Right atrium auricular region (tissue), 2 donors: ENCODE data around the gene NPFFR1. TPM values are rescaled to one million over a fixed set of nuclear protein-coding genes. Genes with fewer than 3 reads are reported as not detected.

Experiments
- DNase-seq: peaks from one replicate; pipeline ENCODE4 v3.0.0-alpha.2; 2019; ENCODE audit warnings: low spot score
- H3K27ac ChIP-seq, 2 donors: fragments of 200-600 bp; sonication (generic); 1 replicate in 1 of 2; 2 replicates in 1 of 2; pipeline ENCODE4 v1.5.1; 2016 to 2019
- H3K27me3 ChIP-seq, 2 donors: fragments of 200-600 bp; sonication (generic); one replicate each; pipeline versions ENCODE4 v1.5.1 to v1.6.0; 2017 to 2019
- H3K36me3 ChIP-seq: fragments of 200-600 bp; sonication (generic); one replicate; pipeline ENCODE4 v1.5.1; 2016
- H3K4me1 ChIP-seq, 2 donors: fragments of 200-600 bp; sonication (generic); one replicate each; pipeline versions ENCODE4 v1.5.1 to v1.6.0; 2017 to 2019
- H3K4me3 ChIP-seq, 2 donors: fragments of 200-600 bp; sonication (generic); 1 replicate in 1 of 2; 2 replicates in 1 of 2; pipeline ENCODE4 v1.5.1; 2017 to 2019; ENCODE audit warnings: mild to moderate bottlenecking in 1 of 2, moderate library complexity in 1 of 2
- H3K9me3 ChIP-seq, 2 donors: fragments of 200-600 bp; sonication (generic); one replicate each; pipeline ENCODE4 v1.5.1; 2019
- total RNA-seq, 2 donors: library from RNA; depleted of rRNA; stranded (reverse); fragments of >200 nt; gene quantifications; one replicate each; pipeline ENCODE4 v1.1.0, GENCODE V29; 2016
- TF ChIP-seq, protein P1 (sequence below), 2 donors: fragments of 200-600 bp; sonication (generic); IDR thresholded peaks; one replicate each; pipeline ENCODE4 v1.5.1; 2019; ENCODE audit warnings: antibody characterized with exemption in 2 of 2

The NPFFR1 gene
- total RNA-seq, 2 donors from 2014 or later, result 0.47 TPM; not detected in 1

DNA sequence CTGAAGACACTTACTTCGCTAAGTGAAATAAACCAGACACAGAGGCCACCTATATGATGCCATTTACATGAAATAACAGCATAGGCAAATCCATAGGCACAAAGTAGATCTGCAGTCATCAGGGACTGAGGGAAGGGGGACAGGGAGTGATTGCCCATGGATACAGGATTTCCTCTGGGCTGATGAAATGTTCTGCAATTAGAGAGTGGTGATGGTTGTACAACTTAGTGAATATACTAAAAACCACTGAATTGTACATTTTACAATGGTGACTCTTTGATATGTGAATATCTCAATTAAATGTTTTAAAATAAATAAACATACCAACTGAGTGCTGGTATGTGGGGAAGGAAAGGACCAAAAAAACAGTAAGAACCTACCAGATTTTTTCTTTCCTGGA, 70.9 kb downstream of the NPFFR1 start:
- Histone ChIP-seq H3K27ac (no peak overlapping the region), H3K9me3 (no peaks in the 10 kb centered on the region), H3K27me3 (no peaks in the 10 kb centered on the region), H3K4me3 (no peak overlapping the region), H3K36me3 (peaks cover 71% of the 10 kb centered on the region), H3K4me1 (no peaks in the 10 kb centered on the region)
- no peak for DNase-seq
- TF ChIP-seq, protein P1, sequence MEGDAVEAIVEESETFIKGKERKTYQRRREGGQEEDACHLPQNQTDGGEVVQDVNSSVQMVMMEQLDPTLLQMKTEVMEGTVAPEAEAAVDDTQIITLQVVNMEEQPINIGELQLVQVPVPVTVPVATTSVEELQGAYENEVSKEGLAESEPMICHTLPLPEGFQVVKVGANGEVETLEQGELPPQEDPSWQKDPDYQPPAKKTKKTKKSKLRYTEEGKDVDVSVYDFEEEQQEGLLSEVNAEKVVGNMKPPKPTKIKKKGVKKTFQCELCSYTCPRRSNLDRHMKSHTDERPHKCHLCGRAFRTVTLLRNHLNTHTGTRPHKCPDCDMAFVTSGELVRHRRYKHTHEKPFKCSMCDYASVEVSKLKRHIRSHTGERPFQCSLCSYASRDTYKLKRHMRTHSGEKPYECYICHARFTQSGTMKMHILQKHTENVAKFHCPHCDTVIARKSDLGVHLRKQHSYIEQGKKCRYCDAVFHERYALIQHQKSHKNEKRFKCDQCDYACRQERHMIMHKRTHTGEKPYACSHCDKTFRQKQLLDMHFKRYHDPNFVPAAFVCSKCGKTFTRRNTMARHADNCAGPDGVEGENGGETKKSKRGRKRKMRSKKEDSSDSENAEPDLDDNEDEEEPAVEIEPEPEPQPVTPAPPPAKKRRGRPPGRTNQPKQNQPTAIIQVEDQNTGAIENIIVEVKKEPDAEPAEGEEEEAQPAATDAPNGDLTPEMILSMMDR (IDR thresholded peaks at IDR 0.05), result no peak

DNA sequence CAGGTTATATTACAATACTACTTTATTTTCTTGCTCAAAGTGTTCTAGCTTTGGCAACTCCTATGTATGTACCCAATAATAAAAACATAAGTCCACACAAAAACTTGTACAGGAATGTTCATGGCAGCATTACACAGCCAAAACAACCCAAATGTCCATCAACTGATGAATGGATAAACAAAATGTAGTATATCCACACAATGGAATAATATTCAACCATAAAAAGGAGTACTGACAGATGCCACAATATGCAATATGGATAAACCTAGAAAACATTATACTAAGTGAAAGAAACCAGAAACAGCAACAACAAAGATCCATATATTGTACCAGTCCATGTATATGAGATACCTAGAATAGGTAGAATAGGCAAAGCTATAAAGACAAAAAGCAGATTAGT, 71.5 kb downstream of the NPFFR1 start:
- no peak for DNase-seq
- H3K4me1 ChIP-seq, result no peaks in the 10 kb centered on the region
- TF ChIP-seq, protein P1 (IDR thresholded peaks at IDR 0.05), result no peak
- no peak overlapping the region for H3K27ac ChIP-seq
- no peaks in the 10 kb centered on the region for H3K9me3 ChIP-seq
- H3K4me3 ChIP-seq, result no peak overlapping the region
- no peaks in the 10 kb centered on the region for H3K27me3 ChIP-seq
- H3K36me3 ChIP-seq, result peaks cover 71% of the 10 kb centered on the region

DNA sequence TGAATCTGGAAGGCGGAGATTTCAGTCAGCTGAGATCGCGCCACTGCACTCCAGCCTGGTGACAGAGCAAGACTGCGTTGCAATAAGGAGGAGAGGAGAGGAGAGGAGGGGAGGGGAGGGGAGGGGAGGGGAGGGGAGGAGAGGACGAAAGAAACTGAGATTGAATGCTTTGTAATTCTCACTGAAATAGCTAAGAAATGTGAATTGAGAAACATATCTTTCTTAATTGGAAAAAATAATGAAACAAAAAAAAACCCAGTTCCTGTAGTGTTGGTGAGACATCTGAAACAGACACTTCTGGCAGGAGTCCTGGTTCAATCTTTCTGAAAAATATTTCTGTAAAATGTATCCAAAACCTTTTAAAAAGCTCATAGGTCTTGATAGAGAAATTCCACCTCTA, 77.0 kb downstream of the NPFFR1 start:
- DNase-seq, result no peak
- TF ChIP-seq, protein P1 (IDR thresholded peaks at IDR 0.05), result no peak
- H3K36me3 ChIP-seq, result peaks cover 63% of the 10 kb centered on the region

DNA sequence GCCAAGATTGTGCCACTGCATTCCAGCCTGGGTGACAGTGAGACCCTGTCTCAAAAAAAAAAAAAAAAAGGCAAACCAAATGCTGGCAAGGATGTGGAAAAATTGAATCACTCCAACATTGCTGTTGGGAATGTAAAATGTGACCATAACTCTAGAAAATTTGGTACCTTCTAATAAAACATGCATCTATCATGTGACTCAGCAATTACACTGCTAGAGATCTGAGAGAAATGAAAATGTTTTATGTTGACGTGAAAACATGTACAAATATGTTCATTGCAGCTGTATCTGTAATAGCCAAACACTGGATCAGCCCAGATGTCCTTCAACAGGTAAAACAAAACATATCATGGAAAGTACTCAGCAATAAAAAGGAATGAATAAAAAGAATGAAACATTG, 82.7 kb downstream of the NPFFR1 start:
- TF ChIP-seq, protein P1 (IDR thresholded peaks at IDR 0.05), result no peak
- H3K36me3 ChIP-seq, result peaks cover 49% of the 10 kb centered on the region

More for the DNA sequence above, 77.0 kb downstream of the NPFFR1 start:
- no peaks in the 10 kb centered on the region for H3K9me3 ChIP-seq
- no peak overlapping the region for H3K4me3 ChIP-seq
- no peaks in the 10 kb centered on the region for H3K4me1 ChIP-seq
- H3K27ac ChIP-seq, result no peak overlapping the region
- no peaks in the 10 kb centered on the region for H3K27me3 ChIP-seq

DNA sequence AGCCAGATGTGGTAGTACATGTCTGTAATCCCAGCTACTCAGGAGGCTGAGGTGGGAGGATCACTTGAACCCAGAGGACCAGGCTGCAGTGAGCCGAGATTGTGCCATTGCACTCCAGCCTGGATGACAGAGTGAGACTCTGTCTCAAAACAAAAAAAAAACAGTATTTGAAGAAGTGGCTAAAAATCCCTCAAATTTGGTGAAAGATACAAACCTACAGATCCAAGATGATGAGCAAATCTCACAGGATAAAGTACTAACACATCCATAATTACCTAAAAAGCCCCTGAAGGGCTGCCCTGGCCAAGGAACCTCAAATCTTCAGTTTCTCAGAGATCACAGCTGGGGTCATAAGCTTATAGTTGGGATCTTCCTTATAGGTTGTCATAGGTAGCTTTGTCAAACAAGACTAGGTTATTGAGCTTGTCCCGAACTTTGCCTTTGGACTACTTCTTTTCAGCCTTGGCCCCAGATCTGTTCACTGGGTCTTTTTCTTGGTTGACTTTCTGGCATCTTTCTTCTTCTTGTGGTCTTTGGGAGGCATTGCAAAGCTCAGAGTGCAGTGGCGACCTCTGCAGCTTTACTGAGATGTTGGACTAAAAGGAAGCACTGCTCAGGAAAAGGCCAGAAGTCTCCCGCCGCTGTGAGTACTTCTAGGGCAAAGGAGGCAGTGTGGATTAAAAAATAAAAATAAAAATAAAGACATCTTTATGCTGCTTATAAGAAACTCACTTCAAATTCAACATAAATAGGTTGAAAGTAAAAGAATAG, 84.9 kb downstream of the NPFFR1 start:
- H3K27ac ChIP-seq, result no peak overlapping the region
- H3K4me3 ChIP-seq, result no peak overlapping the region
- TF ChIP-seq, protein P1 (IDR thresholded peaks at IDR 0.05), result no peak
- no peak for DNase-seq
- peaks cover 0 to 7% of the 10 kb centered on the region in 2 donors for H3K9me3 ChIP-seq
- no peaks in the 10 kb centered on the region for H3K27me3 ChIP-seq
- H3K36me3 ChIP-seq, result peaks cover 45% of the 10 kb centered on the region
- H3K4me1 ChIP-seq, result peaks cover 0 to 3% of the 10 kb centered on the region in 2 donors

More for the DNA sequence above, 82.7 kb downstream of the NPFFR1 start:
- Histone ChIP-seq H3K4me3 (no peak overlapping the region), H3K9me3 (peaks cover 0 to 7% of the 10 kb centered on the region in 2 donors), H3K27me3 (no peaks in the 10 kb centered on the region), H3K4me1 (no peaks in the 10 kb centered on the region), H3K27ac (no peak overlapping the region)
- DNase-seq, result no peak

Other genes with a start within 250 kb of the NPFFR1 start
- 10 to 100 TPM; 17.3 to 19.6 TPM for gene MACROH2A2, start 231.2 kb downstream of the NPFFR1 start, total RNA-seq
- gene AIFM2, start 151.2 kb downstream of the NPFFR1 start, total RNA-seq, result 10 to 100 TPM in 1 of 2 donors, 1 to 10 TPM in 1; 6.2 to 12.0 TPM
- 1 to 10 TPM; 4.4 to 4.9 TPM for gene TYSND1, start 137.3 kb downstream of the NPFFR1 start, total RNA-seq
- gene SAR1A, start 113.5 kb downstream of the NPFFR1 start, total RNA-seq, result 10 to 100 TPM; 57.5 to 60.3 TPM
- gene PPA1, start 50.6 kb downstream of the NPFFR1 start, total RNA-seq, result 10 to 100 TPM; 48.0 to 69.2 TPM
- 10 to 100 TPM; 18.9 to 65.0 TPM for gene LRRC20, start 98.6 kb upstream of the NPFFR1 start, total RNA-seq
- 100 to 1,000 TPM in 1 of 2 donors, 10 to 100 TPM in 1; 90.0 to 116 TPM for gene EIF4EBP2, start 120.1 kb upstream of the NPFFR1 start, total RNA-seq
- not detected for gene NODAL, start 157.7 kb upstream of the NPFFR1 start, total RNA-seq
- gene PALD1, start 194.8 kb upstream of the NPFFR1 start, total RNA-seq, result 1 to 10 TPM; 4.9 to 8.5 TPM